A549 treated with CpdA at 1 μM for 4 hours (cell line): ENCODE results near the gene ATF6B. TPM values are rescaled to one million over a fixed set of nuclear protein-coding genes. Genes with fewer than 3 reads are reported as not detected.

Experiments used
- total RNA-seq: library from RNA; stranded (reverse); fragments of 200-300 nt; extraction: Qiagen RNA extraction; gene quantifications from 5 replicates; pipeline ENCODE4 v1.2.3, GENCODE V29; 2022; ENCODE audit warnings: low read depth

Gene ATF6B
- total RNA-seq = 26.8 to 36.7 TPM (median 34.5 TPM) in 5 replicates

GRCh38 chr6:32127717-32128592 is at the start of gene ATF6B:
ATF6B (minus strand) TSS chr6:32128246; CDS start chr6:32128207, 39 bp downstream.

DNA sequence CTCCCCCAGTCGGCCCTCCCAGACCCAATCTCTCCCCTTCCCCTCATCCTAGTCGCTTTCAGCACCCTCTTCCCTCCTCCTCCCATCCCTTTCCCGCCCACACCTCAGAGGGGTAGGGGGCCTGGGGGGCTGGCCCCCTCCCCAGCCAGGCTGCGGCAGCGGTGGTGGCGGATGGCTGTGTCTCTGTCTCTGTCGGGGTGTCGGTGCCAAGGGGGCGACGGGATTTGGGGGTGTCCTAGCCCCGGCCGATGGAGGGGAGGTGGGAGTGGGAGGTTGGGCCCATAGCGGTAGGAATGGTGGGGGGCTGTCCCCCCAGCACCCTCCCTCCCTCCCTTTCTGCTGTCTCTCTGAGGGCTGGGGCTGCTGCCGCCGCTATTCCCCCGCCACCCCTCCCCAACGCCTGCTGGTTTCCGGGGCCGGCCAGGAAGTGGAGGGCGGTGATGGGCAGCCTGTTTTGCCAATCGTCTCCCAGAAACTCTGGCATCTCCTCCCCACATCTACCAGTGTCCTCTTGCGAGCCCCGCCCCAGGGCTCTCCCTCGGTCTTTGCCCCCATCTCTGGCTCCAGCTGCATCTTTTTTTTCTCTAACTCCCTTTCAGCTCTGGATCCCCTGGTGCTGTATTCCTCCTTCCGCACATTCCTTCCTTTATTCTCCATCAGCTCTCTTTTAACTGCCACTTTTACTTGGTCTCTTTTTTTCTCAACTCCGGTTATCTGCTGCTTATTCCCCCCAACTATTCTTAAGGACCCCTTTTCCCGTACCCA is 47.8 kb upstream of the ATF6B start, which contains the start of gene AGPAT1:
Gene AGPAT1, minus strand, starts transcription at position 374 of the 765 bp plus-strand sequence. CDS start 4,588 bp downstream, outside the sequence.

DNA sequence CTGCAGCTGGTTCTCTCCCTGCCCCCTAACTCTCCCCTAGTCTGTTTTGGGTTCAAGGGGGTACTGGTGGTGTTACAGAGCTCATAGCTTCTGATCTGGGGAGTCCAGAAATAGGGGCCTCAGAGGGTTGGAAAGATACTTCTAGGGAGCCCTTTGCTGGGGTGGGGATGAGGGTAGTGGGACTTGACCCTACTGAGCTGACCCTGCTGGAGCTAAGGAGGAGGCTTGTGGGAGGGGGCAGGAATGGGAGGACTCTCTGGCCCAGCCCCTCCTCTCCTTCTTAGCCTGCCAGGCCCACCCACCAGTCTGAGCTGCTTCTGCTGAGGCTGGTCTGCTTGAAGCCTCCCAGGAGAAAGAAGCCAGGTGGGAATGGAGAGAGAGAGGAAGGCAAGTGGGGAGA is 36.2 kb upstream of the ATF6B start, which contains the start of gene EGFL8:
Gene EGFL8, plus strand, starts transcription at position 301 of the 400 bp plus-strand sequence. CDS start 1,571 bp downstream, outside the sequence.

GRCh38 chr6:32153564-32154513 is 25.8 kb upstream of the ATF6B start, which contains the start of gene PPT2:
PPT2 (plus strand) TSS chr6:32154141; CDS start chr6:32154595, 454 bp downstream.

DNA sequence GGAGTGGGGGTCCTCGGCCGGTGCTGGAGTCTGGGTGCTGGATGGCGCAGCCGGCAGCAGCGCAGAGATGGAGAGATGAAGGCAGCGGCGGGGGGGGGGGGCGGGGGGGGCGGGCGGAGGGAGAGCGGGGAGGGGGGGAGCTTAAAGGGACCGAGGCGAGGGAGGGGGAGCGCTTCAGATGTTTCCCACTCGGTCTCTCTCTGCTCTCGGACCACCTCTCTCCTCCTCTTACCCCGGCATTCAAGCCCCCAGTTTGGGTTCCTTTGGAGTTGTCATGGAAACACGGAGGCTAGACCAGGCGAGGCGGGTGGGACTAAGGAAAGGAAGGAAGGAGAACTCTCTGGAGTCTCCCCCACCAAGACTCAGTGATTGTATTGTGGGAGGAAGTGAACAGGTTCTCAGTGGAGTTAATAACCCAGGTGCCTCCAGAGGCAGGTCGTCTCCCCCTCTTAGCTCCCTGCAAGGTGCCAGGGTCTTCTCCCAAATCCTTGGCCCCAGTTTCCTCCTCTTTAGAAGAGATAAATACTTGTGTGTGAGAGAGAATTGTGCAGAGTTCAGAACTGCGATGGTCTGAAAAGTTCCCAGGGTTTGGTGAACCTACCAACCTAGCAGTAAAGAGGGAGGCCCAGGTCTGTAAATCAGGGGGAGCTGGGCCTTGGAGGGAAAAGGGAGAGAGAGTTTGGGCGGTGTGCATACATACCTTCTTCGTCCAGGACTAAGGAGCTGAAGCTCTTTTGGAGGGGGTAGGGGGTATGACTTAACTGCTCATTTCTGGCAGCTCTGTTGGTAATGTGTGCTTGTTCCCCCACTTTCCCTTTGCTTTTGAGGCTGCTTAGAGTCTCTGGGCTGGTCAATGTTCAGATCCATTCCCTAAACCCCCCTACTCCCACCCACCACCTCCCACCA is 24.1 kb upstream of the ATF6B start, which contains the start of gene PRRT1:
Gene PRRT1, minus strand, starts transcription at position 77 of the 906 bp plus-strand sequence. CDS start 112 bp downstream, outside the sequence.

GRCh38 chr6:32109114-32109764 is 18.8 kb downstream of the ATF6B start, which contains the start of gene TNXB:
TNXB (minus strand) TSS chr6:32109338; CDS start chr6:32098198, 11,140 bp downstream.

Other genes starting within 250 kb of the ATF6B start
- 0.10 to 0.14 TPM (median 0.13 TPM) in 3 of 5 replicates, not detected in the others for gene SLC44A4, start 249.2 kb downstream of the ATF6B start, total RNA-seq
- 25.6 to 34.6 TPM (median 30.8 TPM) in 5 replicates for gene EHMT2, start 230.5 kb downstream of the ATF6B start, total RNA-seq
- gene ZBTB12, start 226.2 kb downstream of the ATF6B start, total RNA-seq = 3.2 to 5.4 TPM (median 4.8 TPM) in 5 replicates
- 0.19 to 0.66 TPM (median 0.27 TPM) in 5 replicates for gene C2, start 200.5 kb downstream of the ATF6B start, total RNA-seq
- gene CFB, start 182.2 kb downstream of the ATF6B start, total RNA-seq = 1.4 to 3.1 TPM (median 2.1 TPM) in 5 replicates
- 74.0 to 93.6 TPM (median 77.4 TPM) in 5 replicates for gene NELFE, start 169.3 kb downstream of the ATF6B start, total RNA-seq
- 22.7 to 25.6 TPM (median 24.7 TPM) in 5 replicates for gene SKIC2, start 169.1 kb downstream of the ATF6B start, total RNA-seq
- 9.7 to 13.2 TPM (median 11.9 TPM) in 5 replicates for gene DXO, start 156.1 kb downstream of the ATF6B start, total RNA-seq
- gene C4A, start 146.2 kb downstream of the ATF6B start, total RNA-seq = 0.48 to 1.3 TPM (median 0.98 TPM) in 5 replicates
- 0.56 to 1.3 TPM (median 0.94 TPM) in 5 replicates for gene C4B, start 113.5 kb downstream of the ATF6B start, total RNA-seq
- gene CYP21A2, start 89.8 kb downstream of the ATF6B start, total RNA-seq = not detected in 5 replicates
- 0.42 to 0.92 TPM (median 0.67 TPM) in 5 replicates for gene TNXB, start 18.9 kb downstream of the ATF6B start, total RNA-seq
- gene FKBPL, start 2.0 kb upstream of the ATF6B start, total RNA-seq = 7.0 to 9.3 TPM (median 8.2 TPM) in 5 replicates
- gene PRRT1, start 23.7 kb upstream of the ATF6B start, total RNA-seq = 0.45 to 0.98 TPM (median 0.65 TPM) in 5 replicates
- 8.1 to 10.0 TPM (median 9.0 TPM) in 5 replicates for gene PPT2, start 25.9 kb upstream of the ATF6B start, total RNA-seq
- 1.1 to 2.4 TPM (median 1.3 TPM) in 5 replicates for gene EGFL8, start 36.3 kb upstream of the ATF6B start, total RNA-seq
- 32.1 to 40.9 TPM (median 40.2 TPM) in 5 replicates for gene AGPAT1, start 47.8 kb upstream of the ATF6B start, total RNA-seq
- gene RNF5, start 50.2 kb upstream of the ATF6B start, total RNA-seq = 33.1 to 47.7 TPM (median 45.2 TPM) in 5 replicates
- gene AGER, start 56.0 kb upstream of the ATF6B start, total RNA-seq = 1.2 to 2.3 TPM (median 1.7 TPM) in 5 replicates
- gene PBX2, start 62.0 kb upstream of the ATF6B start, total RNA-seq = 15.2 to 21.6 TPM (median 17.8 TPM) in 5 replicates
- gene GPSM3, start 64.4 kb upstream of the ATF6B start, total RNA-seq = 0.31 to 0.67 TPM (median 0.50 TPM) in 5 replicates
- gene NOTCH4, start 95.8 kb upstream of the ATF6B start, total RNA-seq = 0.48 to 0.83 TPM (median 0.61 TPM) in 5 replicates
- gene TSBP1, start 243.7 kb upstream of the ATF6B start, total RNA-seq = not detected in 5 replicates